ENCODE results near the gene CLIC6. TPM values are rescaled to one million over a fixed set of nuclear protein-coding genes. Genes with fewer than 3 reads are reported as not detected.

CLIC6 gene
- total RNA-seq, 2 donors from 2014 or later, result 5.1 to 7.0 TPM

DNA sequence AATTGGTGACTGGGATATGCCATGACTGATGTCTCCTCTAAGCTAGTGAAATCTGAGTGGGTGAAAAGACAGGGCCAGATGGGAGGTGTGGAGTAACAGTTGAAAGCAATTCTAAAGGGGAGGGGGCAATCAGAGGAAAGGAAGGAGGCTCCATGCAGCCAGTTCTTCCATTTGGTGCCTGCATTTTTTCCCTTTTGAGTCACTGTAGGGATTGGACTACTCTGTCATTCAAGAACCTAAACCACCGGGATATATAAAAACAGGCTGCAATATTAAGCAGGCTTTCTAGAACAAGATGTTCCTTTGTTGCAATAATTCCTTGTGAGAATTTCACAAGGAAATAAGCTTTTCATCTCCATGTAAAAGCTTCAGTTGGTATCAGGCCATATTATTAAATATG, 18.3 kb downstream of the CLIC6 start:
- TF ChIP-seq, protein P1, sequence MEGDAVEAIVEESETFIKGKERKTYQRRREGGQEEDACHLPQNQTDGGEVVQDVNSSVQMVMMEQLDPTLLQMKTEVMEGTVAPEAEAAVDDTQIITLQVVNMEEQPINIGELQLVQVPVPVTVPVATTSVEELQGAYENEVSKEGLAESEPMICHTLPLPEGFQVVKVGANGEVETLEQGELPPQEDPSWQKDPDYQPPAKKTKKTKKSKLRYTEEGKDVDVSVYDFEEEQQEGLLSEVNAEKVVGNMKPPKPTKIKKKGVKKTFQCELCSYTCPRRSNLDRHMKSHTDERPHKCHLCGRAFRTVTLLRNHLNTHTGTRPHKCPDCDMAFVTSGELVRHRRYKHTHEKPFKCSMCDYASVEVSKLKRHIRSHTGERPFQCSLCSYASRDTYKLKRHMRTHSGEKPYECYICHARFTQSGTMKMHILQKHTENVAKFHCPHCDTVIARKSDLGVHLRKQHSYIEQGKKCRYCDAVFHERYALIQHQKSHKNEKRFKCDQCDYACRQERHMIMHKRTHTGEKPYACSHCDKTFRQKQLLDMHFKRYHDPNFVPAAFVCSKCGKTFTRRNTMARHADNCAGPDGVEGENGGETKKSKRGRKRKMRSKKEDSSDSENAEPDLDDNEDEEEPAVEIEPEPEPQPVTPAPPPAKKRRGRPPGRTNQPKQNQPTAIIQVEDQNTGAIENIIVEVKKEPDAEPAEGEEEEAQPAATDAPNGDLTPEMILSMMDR (IDR thresholded peaks at IDR 0.05), result no peak
- DNase-seq (ENCODE audit: low spot score), result no peak
- Histone ChIP-seq H3K36me3 (no peaks in the 10 kb centered on the region), H3K4me1 (no peaks in the 10 kb centered on the region), H3K27ac (no peak overlapping the region), H3K4me3 (no peak overlapping the region), H3K27me3 (no peaks in the 10 kb centered on the region), H3K9me3 (peaks cover 0 to under 1% of the 10 kb centered on the region in 2 donors)

DNA sequence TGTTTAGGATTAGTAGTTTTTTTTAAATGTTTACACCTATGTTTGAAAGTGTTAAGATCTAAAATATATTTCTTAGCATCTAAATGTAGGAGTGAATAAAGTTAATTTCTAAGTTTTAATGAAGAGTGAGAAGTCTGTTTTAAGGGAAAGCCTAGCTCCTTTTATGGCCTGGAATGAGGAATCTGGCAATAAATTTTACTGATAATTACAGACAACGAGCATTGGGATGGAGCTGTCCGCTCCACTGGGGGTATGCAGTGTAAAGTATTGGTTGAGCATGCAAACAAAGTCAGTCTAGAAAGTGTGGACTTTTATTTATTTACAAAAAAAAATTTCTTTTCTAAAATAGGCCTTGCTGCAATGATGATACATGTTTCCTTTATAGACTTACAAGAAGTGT, 19.0 kb downstream of the CLIC6 start:
- no peak overlapping the region for H3K4me3 ChIP-seq
- H3K27me3 ChIP-seq, result no peaks in the 10 kb centered on the region
- H3K36me3 ChIP-seq, result no peaks in the 10 kb centered on the region
- H3K4me1 ChIP-seq, result no peaks in the 10 kb centered on the region
- DNase-seq (ENCODE audit: low spot score), result no peak
- TF ChIP-seq, protein P1 (IDR thresholded peaks at IDR 0.05), result no peak
- H3K9me3 ChIP-seq, result no peaks in the 10 kb centered on the region
- H3K27ac ChIP-seq, result no peak overlapping the region

DNA sequence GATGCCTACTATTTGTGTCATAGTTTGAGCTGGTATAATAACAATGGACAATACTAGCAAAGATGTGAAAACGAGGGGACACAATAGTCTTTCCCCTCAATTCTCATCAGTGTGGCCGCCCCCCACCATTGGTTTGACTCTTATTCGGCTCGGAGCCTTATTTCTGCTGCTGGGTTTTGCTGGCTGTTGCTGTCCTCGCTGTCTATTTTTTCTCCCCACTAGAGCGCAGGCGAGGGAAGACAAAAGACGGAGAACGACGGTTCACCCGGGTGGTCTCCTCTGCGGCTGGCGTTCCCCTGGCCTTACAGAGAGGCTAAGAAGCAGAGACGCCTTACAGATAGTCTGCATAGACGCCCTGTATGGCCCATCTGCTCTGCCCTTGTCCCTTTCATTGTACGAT, 19.4 kb downstream of the CLIC6 start:
- no peaks in the 10 kb centered on the region for H3K36me3 ChIP-seq
- H3K9me3 ChIP-seq, result no peaks in the 10 kb centered on the region
- H3K27me3 ChIP-seq, result no peaks in the 10 kb centered on the region
- TF ChIP-seq, protein P1 (IDR thresholded peaks at IDR 0.05), result no peak
- no peak overlapping the region for H3K27ac ChIP-seq
- no peak for DNase-seq (ENCODE audit: low spot score)
- no peak overlapping the region for H3K4me3 ChIP-seq
- no peaks in the 10 kb centered on the region for H3K4me1 ChIP-seq

DNA sequence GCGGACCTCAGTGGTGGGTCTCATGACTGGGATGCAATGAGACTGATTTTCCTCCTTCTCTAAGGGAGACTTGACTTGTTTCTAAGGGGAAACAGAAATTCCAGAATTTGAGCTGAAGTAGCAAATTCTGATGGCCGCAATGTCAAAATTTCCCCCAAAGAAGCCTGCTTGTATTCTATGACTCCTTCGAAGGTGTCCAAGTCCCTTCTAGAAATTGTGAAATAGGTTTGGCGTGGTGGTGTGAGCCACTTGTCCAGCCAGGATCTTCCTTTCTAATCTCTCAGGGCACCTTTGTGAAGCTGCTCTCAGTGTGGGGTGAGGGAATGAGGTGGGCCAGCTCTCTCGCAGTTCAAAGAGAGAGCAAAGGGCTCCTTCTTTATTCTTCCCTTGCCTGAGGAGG, 19.9 kb downstream of the CLIC6 start:
- Histone ChIP-seq H3K9me3 (no peaks in the 10 kb centered on the region), H3K27me3 (no peaks in the 10 kb centered on the region), H3K4me3 (no peak overlapping the region), H3K27ac (no peak overlapping the region), H3K36me3 (no peaks in the 10 kb centered on the region), H3K4me1 (no peaks in the 10 kb centered on the region)
- DNase-seq (ENCODE audit: low spot score), result no peak
- TF ChIP-seq, protein P1 (IDR thresholded peaks at IDR 0.05), result no peak

DNA sequence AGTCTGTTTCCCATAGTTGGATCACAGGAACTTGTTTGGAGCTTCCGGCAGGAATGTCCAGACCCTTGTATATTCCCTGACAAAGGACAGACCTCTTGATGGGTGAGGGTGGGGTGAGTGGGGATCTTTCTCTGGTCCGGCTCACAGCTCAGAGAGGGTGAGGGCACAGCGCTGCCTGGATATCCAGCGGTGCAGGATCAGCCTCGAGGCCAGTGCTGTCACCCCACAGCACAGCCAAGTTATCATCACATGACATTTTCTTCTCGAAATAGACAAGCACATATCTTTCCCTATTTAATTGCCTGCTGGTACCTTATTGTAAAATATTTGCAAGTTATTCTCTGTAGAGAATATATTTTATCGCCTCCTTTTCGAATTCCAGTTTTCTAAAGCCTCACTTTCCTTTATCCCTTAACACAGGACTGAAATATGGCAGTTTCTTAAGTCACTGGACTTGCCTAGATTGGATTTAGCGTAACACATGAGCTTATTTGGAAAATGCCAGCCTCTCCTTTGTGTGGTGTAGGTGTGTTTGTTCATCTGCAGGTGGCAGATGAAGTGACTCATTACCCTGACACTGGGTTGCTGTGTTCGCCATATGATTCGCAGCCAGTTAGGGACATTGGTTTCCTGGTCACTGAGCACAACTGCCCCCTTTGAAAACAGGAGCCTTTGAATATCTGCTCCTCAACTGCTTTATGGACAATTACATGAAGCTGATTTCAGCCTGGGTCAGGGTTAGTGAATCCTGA, 21.4 kb downstream of the CLIC6 start:
- Histone ChIP-seq H3K9me3 (peaks cover 0 to 5% of the 10 kb centered on the region in 2 donors), H3K4me1 (no peaks in the 10 kb centered on the region), H3K36me3 (no peaks in the 10 kb centered on the region), H3K27me3 (no peaks in the 10 kb centered on the region), H3K27ac (no peak overlapping the region), H3K4me3 (no peak overlapping the region)
- DNase-seq (ENCODE audit: low spot score), result no peak
- TF ChIP-seq, protein P1 (IDR thresholded peaks at IDR 0.05), result no peak

DNA sequence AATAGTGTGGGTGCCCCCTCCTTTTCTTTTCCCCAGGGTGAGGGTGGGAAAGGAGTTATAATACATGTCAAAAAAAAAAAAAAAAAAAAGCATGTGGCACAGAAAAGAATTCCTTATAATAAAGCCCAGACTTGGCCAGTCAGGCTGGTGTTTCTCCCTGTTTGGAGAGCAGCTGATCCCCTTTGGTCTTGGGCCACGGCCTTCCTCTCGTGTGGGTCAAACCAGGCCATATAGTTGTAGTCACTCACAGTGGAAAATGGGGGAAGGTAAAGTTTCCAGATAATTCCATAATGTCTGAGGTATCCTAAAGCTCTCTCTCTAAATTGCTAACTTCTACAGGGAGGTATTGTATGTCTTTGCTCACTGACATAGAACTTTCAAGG, 22.0 kb downstream of the CLIC6 start:
- Histone ChIP-seq H3K9me3 (peaks cover 0 to 5% of the 10 kb centered on the region in 2 donors), H3K27ac (no peak overlapping the region), H3K4me1 (no peaks in the 10 kb centered on the region), H3K27me3 (no peaks in the 10 kb centered on the region), H3K36me3 (no peaks in the 10 kb centered on the region), H3K4me3 (no peak overlapping the region)
- TF ChIP-seq, protein P1 (IDR thresholded peaks at IDR 0.05), result no peak
- DNase-seq (ENCODE audit: low spot score), result no peak
